ENCODE measurements around the gene OTUB2. TPM values are rescaled to one million over a fixed set of nuclear protein-coding genes. Genes with fewer than 3 reads are reported as not detected.

Gene OTUB2
- total RNA-seq, 1 experiment from 2014 or later, result 7.7 TPM

- H3K9ac ChIP-seq (ENCODE audit: low read length), result no peak overlapping the region
These were observed 38.2 kb upstream of the OTUB2 start for GRCh38 chr14:93987815-93988476.

GRCh38 chr14:93989939-93990338 is 36.2 kb upstream of the OTUB2 start:
- no peak overlapping the region for H3K9ac ChIP-seq (ENCODE audit: low read length)
- CTCF ChIA-PET, result no interaction called here

More at GRCh38 chr14:93987815-93988476, 38.2 kb upstream of the OTUB2 start:
- Histone ChIP-seq H2AFZ (ENCODE audit: low read length) (no peak overlapping the region), H3F3A (ENCODE audit: low read length, unreplicated experiment) (no peaks in the 10 kb centered on the region), H3K9me3 (ENCODE audit: low read length) (no peaks in the 10 kb centered on the region), H3K4me1 (ENCODE audit: insufficient read depth, low read length) (peaks cover 2% of the 10 kb centered on the region; the same call in 1 of the 2 replicates), H3K9me2 (replicated peaks; ENCODE audit: low read length) (no peaks in the 10 kb centered on the region), H3K27ac (ENCODE audit: low read length) (no peak overlapping the region), H3K27me3 (ENCODE audit: low read length) (no peaks in the 10 kb centered on the region), H3K4me2 (ENCODE audit: low read length) (no peak overlapping the region), H3K36me3 (ENCODE audit: low read depth, low read length) (no peaks in the 10 kb centered on the region), H3K79me2 (ENCODE audit: low read length) (no peaks in the 10 kb centered on the region), H4K20me1 (ENCODE audit: low read length) (no peaks in the 10 kb centered on the region), H3K4me3 (ENCODE audit: low read length) (no peak overlapping the region)
- ATAC-seq, result no peak
- TF ChIP-seq EZH2 (IDR thresholded peaks at IDR 0.05; ENCODE audit: low read length, unreplicated experiment), result no peak
- TF ChIP-seq EZH2phosphoT487 (IDR thresholded peaks at IDR 0.05; ENCODE audit: borderline replicate concordance, low read length), result no peak
- TF ChIP-seq CTCF (conservative IDR thresholded peaks at IDR 0.05; ENCODE audit: low read depth, low read length), result no peak
- intact Hi-C loops (cut with micrococcal nuclease), result no loop called here
- BruUV-seq (replicated peaks), result no TSS peak
- no peak for DNase-seq
- POLR2A ChIA-PET (ENCODE audit: unreplicated experiment), result no interaction called here
- CTCF ChIA-PET, result no interaction called here

More at GRCh38 chr14:93989939-93990338, 36.2 kb upstream of the OTUB2 start:
- H3K4me3 ChIP-seq (ENCODE audit: low read length), result no peak overlapping the region
- H3K4me1 ChIP-seq (ENCODE audit: insufficient read depth, low read length), result peaks cover 6% of the 10 kb centered on the region; the same call in 1 of the 2 replicates
- H4K20me1 ChIP-seq (ENCODE audit: low read length), result no peaks in the 10 kb centered on the region
- H3K9me2 ChIP-seq (replicated peaks; ENCODE audit: low read length), result no peaks in the 10 kb centered on the region
- BruUV-seq (replicated peaks), result no TSS peak
- H3K4me2 ChIP-seq (ENCODE audit: low read length), result no peak overlapping the region
- POLR2A ChIA-PET (ENCODE audit: unreplicated experiment), result no interaction called here
- H3K36me3 ChIP-seq (ENCODE audit: low read depth, low read length), result no peaks in the 10 kb centered on the region
- intact Hi-C loops (cut with micrococcal nuclease), result no loop called here
- no peaks in the 10 kb centered on the region for H3K79me2 ChIP-seq (ENCODE audit: low read length)
- no peaks in the 10 kb centered on the region for H3K9me3 ChIP-seq (ENCODE audit: low read length)
- H3K27me3 ChIP-seq (ENCODE audit: low read length), result no peaks in the 10 kb centered on the region
- H2AFZ ChIP-seq (ENCODE audit: low read length), result no peak overlapping the region
- no peaks in the 10 kb centered on the region for H3F3A ChIP-seq (ENCODE audit: low read length, unreplicated experiment)
- ATAC-seq, result no peak
- no peak for DNase-seq
- no peak for TF ChIP-seq CTCF (conservative IDR thresholded peaks at IDR 0.05; ENCODE audit: low read depth, low read length)
- no peak overlapping the region for H3K27ac ChIP-seq (ENCODE audit: low read length)

All from PC-3 (cell line).